ENCODE results near the gene MFSD11. TPM values are rescaled to one million over a fixed set of nuclear protein-coding genes. Genes with fewer than 3 reads are reported as not detected.

The MFSD11 gene
- polyA plus RNA-seq, 1 donor from 2014 or later: 36.1 TPM

DNA sequence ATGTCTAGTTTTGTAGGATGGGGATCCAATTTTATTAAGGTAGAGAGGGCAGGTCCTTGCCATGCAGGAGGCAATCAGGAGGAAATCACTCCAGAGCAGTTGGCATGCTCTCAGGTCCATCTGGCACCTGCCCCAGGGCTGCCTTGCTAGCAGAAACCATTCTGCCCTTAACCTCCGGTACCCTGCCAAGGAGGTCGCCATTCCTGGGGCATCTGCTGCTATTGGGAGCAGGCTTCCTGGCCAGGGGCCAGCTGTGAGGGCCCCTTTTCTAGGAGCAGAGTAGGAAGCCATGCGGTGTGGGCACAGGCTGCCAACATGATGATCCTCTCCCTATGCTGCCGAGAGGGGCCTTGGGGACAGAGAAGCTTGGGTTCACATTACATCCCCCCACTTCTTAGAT, 82.6 kb downstream of the MFSD11 start:
- no peaks in the 10 kb centered on the region for H3K9me3 ChIP-seq (ENCODE audit: low read length)
- H3F3A ChIP-seq (ENCODE audit: insufficient read depth, low read length, poor library complexity, severe bottlenecking): no peaks in the 10 kb centered on the region
- H3K27ac ChIP-seq (ENCODE audit: low read length): no peak overlapping the region
- H3K27me3 ChIP-seq (ENCODE audit: insufficient read depth, low read depth, low read length): no peaks in the 10 kb centered on the region
- TF ChIP-seq MXI1 (conservative IDR thresholded peaks at IDR 0.05; ENCODE audit: poor library complexity, severe bottlenecking) (no peak), EP300 (conservative IDR thresholded peaks at IDR 0.05; ENCODE audit: poor library complexity, severe bottlenecking) (no peak), EZH2 (IDR thresholded peaks at IDR 0.05; ENCODE audit: borderline replicate concordance, insufficient read depth, low read length, poor library complexity, severe bottlenecking) (no peak), SMC3 (conservative IDR thresholded peaks at IDR 0.05; ENCODE audit: poor library complexity) (no peak), RAD21 (conservative IDR thresholded peaks at IDR 0.05) (no peak), POLR2AphosphoS5 (IDR thresholded peaks at IDR 0.05) (no peak), TAF1 (IDR thresholded peaks at IDR 0.05; ENCODE audit: low read depth) (no peak)
- TF ChIP-seq, protein P1, sequence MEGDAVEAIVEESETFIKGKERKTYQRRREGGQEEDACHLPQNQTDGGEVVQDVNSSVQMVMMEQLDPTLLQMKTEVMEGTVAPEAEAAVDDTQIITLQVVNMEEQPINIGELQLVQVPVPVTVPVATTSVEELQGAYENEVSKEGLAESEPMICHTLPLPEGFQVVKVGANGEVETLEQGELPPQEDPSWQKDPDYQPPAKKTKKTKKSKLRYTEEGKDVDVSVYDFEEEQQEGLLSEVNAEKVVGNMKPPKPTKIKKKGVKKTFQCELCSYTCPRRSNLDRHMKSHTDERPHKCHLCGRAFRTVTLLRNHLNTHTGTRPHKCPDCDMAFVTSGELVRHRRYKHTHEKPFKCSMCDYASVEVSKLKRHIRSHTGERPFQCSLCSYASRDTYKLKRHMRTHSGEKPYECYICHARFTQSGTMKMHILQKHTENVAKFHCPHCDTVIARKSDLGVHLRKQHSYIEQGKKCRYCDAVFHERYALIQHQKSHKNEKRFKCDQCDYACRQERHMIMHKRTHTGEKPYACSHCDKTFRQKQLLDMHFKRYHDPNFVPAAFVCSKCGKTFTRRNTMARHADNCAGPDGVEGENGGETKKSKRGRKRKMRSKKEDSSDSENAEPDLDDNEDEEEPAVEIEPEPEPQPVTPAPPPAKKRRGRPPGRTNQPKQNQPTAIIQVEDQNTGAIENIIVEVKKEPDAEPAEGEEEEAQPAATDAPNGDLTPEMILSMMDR (IDR thresholded peaks at IDR 0.05; ENCODE audit: poor library complexity, severe bottlenecking): no peak
- TF ChIP-seq, protein P2, sequence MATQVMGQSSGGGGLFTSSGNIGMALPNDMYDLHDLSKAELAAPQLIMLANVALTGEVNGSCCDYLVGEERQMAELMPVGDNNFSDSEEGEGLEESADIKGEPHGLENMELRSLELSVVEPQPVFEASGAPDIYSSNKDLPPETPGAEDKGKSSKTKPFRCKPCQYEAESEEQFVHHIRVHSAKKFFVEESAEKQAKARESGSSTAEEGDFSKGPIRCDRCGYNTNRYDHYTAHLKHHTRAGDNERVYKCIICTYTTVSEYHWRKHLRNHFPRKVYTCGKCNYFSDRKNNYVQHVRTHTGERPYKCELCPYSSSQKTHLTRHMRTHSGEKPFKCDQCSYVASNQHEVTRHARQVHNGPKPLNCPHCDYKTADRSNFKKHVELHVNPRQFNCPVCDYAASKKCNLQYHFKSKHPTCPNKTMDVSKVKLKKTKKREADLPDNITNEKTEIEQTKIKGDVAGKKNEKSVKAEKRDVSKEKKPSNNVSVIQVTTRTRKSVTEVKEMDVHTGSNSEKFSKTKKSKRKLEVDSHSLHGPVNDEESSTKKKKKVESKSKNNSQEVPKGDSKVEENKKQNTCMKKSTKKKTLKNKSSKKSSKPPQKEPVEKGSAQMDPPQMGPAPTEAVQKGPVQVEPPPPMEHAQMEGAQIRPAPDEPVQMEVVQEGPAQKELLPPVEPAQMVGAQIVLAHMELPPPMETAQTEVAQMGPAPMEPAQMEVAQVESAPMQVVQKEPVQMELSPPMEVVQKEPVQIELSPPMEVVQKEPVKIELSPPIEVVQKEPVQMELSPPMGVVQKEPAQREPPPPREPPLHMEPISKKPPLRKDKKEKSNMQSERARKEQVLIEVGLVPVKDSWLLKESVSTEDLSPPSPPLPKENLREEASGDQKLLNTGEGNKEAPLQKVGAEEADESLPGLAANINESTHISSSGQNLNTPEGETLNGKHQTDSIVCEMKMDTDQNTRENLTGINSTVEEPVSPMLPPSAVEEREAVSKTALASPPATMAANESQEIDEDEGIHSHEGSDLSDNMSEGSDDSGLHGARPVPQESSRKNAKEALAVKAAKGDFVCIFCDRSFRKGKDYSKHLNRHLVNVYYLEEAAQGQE (IDR thresholded peaks at IDR 0.05; ENCODE audit: borderline replicate concordance): no peak
- no peak overlapping the region for H2AFZ ChIP-seq (ENCODE audit: low read depth, low read length)
- H3K9ac ChIP-seq (ENCODE audit: low read length): no peak overlapping the region
- H3K79me2 ChIP-seq (replicated peaks; ENCODE audit: insufficient read depth, low read length): no peaks in the 10 kb centered on the region
- no peak overlapping the region for H3K4me3 ChIP-seq (ENCODE audit: low read length)
- no peaks in the 10 kb centered on the region for H3K9me2 ChIP-seq (ENCODE audit: insufficient read depth, low read length)
- no peaks in the 10 kb centered on the region for H4K20me1 ChIP-seq (ENCODE audit: insufficient read depth)
- no peaks in the 10 kb centered on the region for H3K36me3 ChIP-seq (ENCODE audit: insufficient read depth, low read length)
- H3K4me2 ChIP-seq (ENCODE audit: low read length): no peak overlapping the region

DNA sequence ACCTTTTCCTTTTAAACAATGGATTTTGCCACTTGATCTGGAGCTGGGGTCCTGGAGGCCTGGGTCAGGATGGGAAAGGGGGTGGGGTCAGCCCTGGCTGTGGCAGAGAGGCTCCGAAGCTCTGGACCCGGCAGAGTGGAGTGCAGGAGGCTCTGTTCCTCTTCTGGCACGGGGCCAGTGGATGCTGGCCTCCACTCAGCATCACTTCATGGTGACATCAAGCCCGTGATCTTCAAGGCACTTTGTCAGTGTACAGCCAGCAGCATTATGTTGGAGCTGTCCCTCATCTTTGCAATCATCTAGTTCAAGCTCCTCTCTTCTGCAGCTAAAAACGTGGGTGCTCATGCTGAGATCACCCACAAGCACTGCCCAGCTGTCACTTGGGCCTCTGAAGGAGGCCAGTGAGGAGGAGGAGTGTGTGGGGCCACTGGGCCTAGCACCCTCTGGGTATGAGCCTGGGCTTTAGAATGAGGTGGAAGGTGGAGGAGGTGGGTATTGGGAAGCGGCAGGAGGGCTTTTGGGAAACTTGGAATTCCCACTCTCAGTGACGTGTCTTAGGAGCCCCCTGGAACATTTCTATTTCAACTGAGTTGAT, 84.4 kb downstream of the MFSD11 start:
- Histone ChIP-seq H3K27ac (ENCODE audit: low read length) (no peak overlapping the region), H3K4me2 (ENCODE audit: low read length) (no peak overlapping the region), H3K9me3 (ENCODE audit: low read length) (no peaks in the 10 kb centered on the region), H3K4me3 (ENCODE audit: low read length) (no peak overlapping the region), H3K36me3 (ENCODE audit: insufficient read depth, low read length) (no peaks in the 10 kb centered on the region), H3K27me3 (ENCODE audit: insufficient read depth, low read depth, low read length) (no peaks in the 10 kb centered on the region), H3K79me2 (replicated peaks; ENCODE audit: insufficient read depth, low read length) (no peaks in the 10 kb centered on the region), H3K9ac (ENCODE audit: low read length) (no peak overlapping the region), H4K20me1 (ENCODE audit: insufficient read depth) (no peaks in the 10 kb centered on the region), H2AFZ (ENCODE audit: low read depth, low read length) (no peak overlapping the region), H3K9me2 (ENCODE audit: insufficient read depth, low read length) (no peaks in the 10 kb centered on the region), H3F3A (ENCODE audit: insufficient read depth, low read length, poor library complexity, severe bottlenecking) (no peaks in the 10 kb centered on the region)
- no peak for TF ChIP-seq EZH2 (IDR thresholded peaks at IDR 0.05; ENCODE audit: borderline replicate concordance, insufficient read depth, low read length, poor library complexity, severe bottlenecking)
- TF ChIP-seq EP300 (conservative IDR thresholded peaks at IDR 0.05; ENCODE audit: poor library complexity, severe bottlenecking): no peak
- TF ChIP-seq RAD21 (conservative IDR thresholded peaks at IDR 0.05): no peak
- TF ChIP-seq, protein P2 (IDR thresholded peaks at IDR 0.05; ENCODE audit: borderline replicate concordance): no peak
- no peak for TF ChIP-seq TAF1 (IDR thresholded peaks at IDR 0.05; ENCODE audit: low read depth)
- TF ChIP-seq SMC3 (conservative IDR thresholded peaks at IDR 0.05; ENCODE audit: poor library complexity): no peak
- TF ChIP-seq, protein P1 (IDR thresholded peaks at IDR 0.05; ENCODE audit: poor library complexity, severe bottlenecking): no peak
- TF ChIP-seq POLR2AphosphoS5 (IDR thresholded peaks at IDR 0.05): no peak
- no peak for TF ChIP-seq MXI1 (conservative IDR thresholded peaks at IDR 0.05; ENCODE audit: poor library complexity, severe bottlenecking)

All from neural cell (in vitro differentiated cells).